T-helper 17 cell (primary cell): ENCODE data around the gene TPSAB1. TPM values are rescaled to one million over a fixed set of nuclear protein-coding genes. Genes with fewer than 3 reads are reported as not detected.
"Not testable (repeated sequence)": the region's sequence is repeated elsewhere in the genome, so short reads cannot be mapped to it uniquely, and the experiment has no call there.

Source experiments
- ATAC-seq: fragments of 150-1000 bp; cut with Tn5 transposase; 2 replicates; pipeline ENCODE4 v1.10.0; 2021; ENCODE audit warnings: mild to moderate bottlenecking, moderate library complexity
- DNase-seq, 3 donors: peaks; one replicate each; pipeline versions ENCODE4 v3.0.0 to v3.0.0-alpha.2; 2020 to 2021
- H3K9me3 ChIP-seq: one replicate; pipeline ENCODE4 v1.7.0; 2013; ENCODE audit warnings: low read length, mild to moderate bottlenecking; ENCODE audit not compliant: control insufficient read depth, poor library complexity, severe bottlenecking
- H3K27ac Mint-ChIP-seq: one replicate; pipeline ENCODE4 v1.8.0; 2022; ENCODE audit warnings: mild to moderate bottlenecking, moderate library complexity, mixed read lengths
- H3K27me3 Mint-ChIP-seq: one replicate; pipeline ENCODE4 v1.8.0; 2022; ENCODE audit warnings: mixed read lengths
- H3K36me3 Mint-ChIP-seq: one replicate; pipeline ENCODE4 v1.8.0; 2022; ENCODE audit warnings: low read depth, mixed read lengths
- H3K4me1 Mint-ChIP-seq: one replicate; pipeline ENCODE4 v1.8.0; 2022; ENCODE audit warnings: mild to moderate bottlenecking, mixed read lengths
- H3K4me3 Mint-ChIP-seq: one replicate; pipeline ENCODE4 v1.8.0; 2022; ENCODE audit warnings: mild to moderate bottlenecking, moderate library complexity, mixed read lengths
- total RNA-seq, 4 donors: library from RNA in 2 of 4; stranded (reverse) in 2 of 4; gene quantifications; one replicate each; pipeline ENCODE4 v1.2.3 and lab custom pipeline; 2022 to 2026

The TPSAB1 gene
- total RNA-seq, 2 donors from 2014 or later = not detected

GRCh38 chr16:1223355-1224214, 16.9 kb upstream of the TPSAB1 start:
- H3K4me3 Mint-ChIP-seq = no peak overlapping the region
- H3K4me1 Mint-ChIP-seq = no peaks in the 10 kb centered on the region
- no peak for DNase-seq
- no peaks in the 10 kb centered on the region for H3K36me3 Mint-ChIP-seq
- H3K27me3 Mint-ChIP-seq = no peaks in the 10 kb centered on the region
- H3K27ac Mint-ChIP-seq = no peak overlapping the region
- H3K9me3 ChIP-seq = no peaks in the 10 kb centered on the region
- no peak for ATAC-seq

GRCh38 chr16:1224558-1224957, 15.9 kb upstream of the TPSAB1 start:
- DNase-seq = no peak
- ATAC-seq = no peak
- no peaks in the 10 kb centered on the region for H3K4me1 Mint-ChIP-seq
- no peak overlapping the region for H3K27ac Mint-ChIP-seq
- H3K4me3 Mint-ChIP-seq = no peak overlapping the region
- H3K27me3 Mint-ChIP-seq = no peaks in the 10 kb centered on the region
- no peaks in the 10 kb centered on the region for H3K36me3 Mint-ChIP-seq
- H3K9me3 ChIP-seq = no peaks in the 10 kb centered on the region

GRCh38 chr16:1225051-1225451, 15.5 kb upstream of the TPSAB1 start, which contains the start of gene TPSG1:
Gene TPSG1 (minus strand): TSS chr16:1225268. CDS start chr16:1225252, 16 bp downstream.
- Mint-ChIP-seq H3K27ac (no peak within 1 kb of the TSS), H3K4me3 (no peak within 1 kb of the TSS), H3K36me3 (no peaks in the 10 kb centered on the region), H3K4me1 (no peaks in the 10 kb centered on the region), H3K27me3 (no peaks in the 10 kb centered on the region)
- ATAC-seq (no peak), DNase-seq (no peak)
- no peaks in the 10 kb centered on the region for H3K9me3 ChIP-seq

- not testable (repeated sequence) for ATAC-seq, H3K36me3 Mint-ChIP-seq, DNase-seq, H3K4me3 Mint-ChIP-seq, H3K4me1 Mint-ChIP-seq, H3K27ac Mint-ChIP-seq, H3K27me3 Mint-ChIP-seq, H3K9me3 ChIP-seq
Observed at GRCh38 chr16:1225728-1226311, 14.7 kb upstream of the TPSAB1 start.

GRCh38 chr16:1226692-1227091, 13.8 kb upstream of the TPSAB1 start:
- H3K36me3 Mint-ChIP-seq, H3K9me3 ChIP-seq, ATAC-seq, DNase-seq, H3K4me3 Mint-ChIP-seq, H3K27me3 Mint-ChIP-seq, H3K27ac Mint-ChIP-seq, H3K4me1 Mint-ChIP-seq: not testable (repeated sequence)

- not testable (repeated sequence) for H3K27me3 Mint-ChIP-seq, H3K36me3 Mint-ChIP-seq, H3K9me3 ChIP-seq, DNase-seq, H3K4me3 Mint-ChIP-seq, H3K27ac Mint-ChIP-seq, H3K4me1 Mint-ChIP-seq, ATAC-seq
Observed at GRCh38 chr16:1228227-1228626, 12.3 kb upstream of the TPSAB1 start.

- not testable (repeated sequence) for H3K27me3 Mint-ChIP-seq, H3K4me3 Mint-ChIP-seq, H3K36me3 Mint-ChIP-seq, ATAC-seq, H3K4me1 Mint-ChIP-seq, H3K27ac Mint-ChIP-seq, DNase-seq, H3K9me3 ChIP-seq
Observed at GRCh38 chr16:1229476-1229875, 11.0 kb upstream of the TPSAB1 start.

- H3K27ac Mint-ChIP-seq, ATAC-seq, H3K27me3 Mint-ChIP-seq, DNase-seq, H3K4me3 Mint-ChIP-seq, H3K36me3 Mint-ChIP-seq, H3K4me1 Mint-ChIP-seq, H3K9me3 ChIP-seq: not testable (repeated sequence)
Observed at GRCh38 chr16:1230084-1230470, 10.4 kb upstream of the TPSAB1 start, which contains the start of gene TPSB2. Gene TPSB2 (minus strand): TSS chr16:1230184. CDS start chr16:1229951, 233 bp downstream.

GRCh38 chr16:1230471-1231212, 9.9 kb upstream of the TPSAB1 start:
- not testable (repeated sequence) for H3K9me3 ChIP-seq, DNase-seq, H3K4me1 Mint-ChIP-seq, H3K4me3 Mint-ChIP-seq, ATAC-seq, H3K27ac Mint-ChIP-seq, H3K36me3 Mint-ChIP-seq, H3K27me3 Mint-ChIP-seq

- not testable (repeated sequence) for H3K36me3 Mint-ChIP-seq, ATAC-seq, H3K4me3 Mint-ChIP-seq
Observed at GRCh38 chr16:1231301-1231700, 9.2 kb upstream of the TPSAB1 start.

GRCh38 chr16:1232049-1232748, 8.3 kb upstream of the TPSAB1 start:
- not testable (repeated sequence) for H3K27ac Mint-ChIP-seq, H3K9me3 ChIP-seq, H3K27me3 Mint-ChIP-seq, H3K4me3 Mint-ChIP-seq, DNase-seq, H3K4me1 Mint-ChIP-seq, H3K36me3 Mint-ChIP-seq
- ATAC-seq = peak; percentile 24

More at GRCh38 chr16:1231301-1231700, 9.2 kb upstream of the TPSAB1 start:
- H3K27me3 Mint-ChIP-seq, H3K27ac Mint-ChIP-seq, DNase-seq, H3K9me3 ChIP-seq, H3K4me1 Mint-ChIP-seq: not testable (repeated sequence)

GRCh38 chr16:1236659-1237058, 3.8 kb upstream of the TPSAB1 start:
- not testable (repeated sequence) for DNase-seq, H3K27me3 Mint-ChIP-seq, H3K36me3 Mint-ChIP-seq, H3K9me3 ChIP-seq, H3K4me1 Mint-ChIP-seq, H3K4me3 Mint-ChIP-seq, H3K27ac Mint-ChIP-seq
- peak; percentile 92 for ATAC-seq

- H3K27me3 Mint-ChIP-seq = no peaks in the 10 kb centered on the region
- H3K27ac Mint-ChIP-seq = no peak overlapping the region
- ATAC-seq (no peak), DNase-seq (no peak)
- no peak overlapping the region for H3K4me3 Mint-ChIP-seq
- H3K4me1 Mint-ChIP-seq = peaks cover 2% of the 10 kb centered on the region
- no peaks in the 10 kb centered on the region for H3K9me3 ChIP-seq
- H3K36me3 Mint-ChIP-seq = no peaks in the 10 kb centered on the region
Observed at GRCh38 chr16:1237990-1238389, 2.5 kb upstream of the TPSAB1 start.
